CD14-positive monocyte (primary cell): ENCODE data around the gene AGAP1. TPM values are rescaled to one million over a fixed set of nuclear protein-coding genes. Genes with fewer than 3 reads are reported as not detected.

ENCODE experiments used
- DNase-seq, 3 donors: peaks; one replicate each; pipeline ENCODE4 v3.0.0-alpha.2; 2011 to 2022
- H2AFZ ChIP-seq: 2 replicates; pipeline ENCODE4 v1.6.0; 2012; ENCODE audit warnings: mild to moderate bottlenecking, low read depth, low read length, inconsistent platforms; ENCODE audit not compliant: insufficient read depth, poor library complexity, severe bottlenecking
- H3K27ac ChIP-seq, 2 donors: 1 replicate in 1 of 2; 2 replicates in 1 of 2; pipeline ENCODE4 v1.5.1; 2012 to 2013; ENCODE audit warnings: low read length in 2 of 2, control low read depth in 1 of 2, inconsistent platforms in 1 of 2, low read depth in 1 of 2, mild to moderate bottlenecking in 1 of 2
- H3K27me3 ChIP-seq, 2 donors: one replicate each; pipeline versions ENCODE4 v1.6.0 to v1.6.1; 2011 to 2013; ENCODE audit warnings: low read length in 2 of 2; ENCODE audit not compliant: control insufficient read depth in 2 of 2, insufficient read depth in 2 of 2
- H3K36me3 ChIP-seq, 2 donors: replicated peaks in 1 of 2; 1 replicate in 1 of 2; 2 replicates in 1 of 2; pipeline versions ENCODE4 v1.5.1 to v1.6.1; 2012 to 2013; ENCODE audit warnings: low read length in 2 of 2, control low read depth in 1 of 2, inconsistent platforms in 1 of 2, mild to moderate bottlenecking in 1 of 2; ENCODE audit not compliant: insufficient read depth in 2 of 2, control insufficient read depth in 1 of 2
- H3K4me1 ChIP-seq, 2 donors: 1 replicate in 1 of 2; 2 replicates in 1 of 2; pipeline versions ENCODE4 v1.5.1 to v1.6.1; 2012 to 2013; ENCODE audit warnings: low read length in 2 of 2, control low read depth in 1 of 2, inconsistent platforms in 1 of 2, mild to moderate bottlenecking in 1 of 2, moderate library complexity in 1 of 2; ENCODE audit not compliant: insufficient read depth in 2 of 2, control insufficient read depth in 1 of 2
- H3K4me2 ChIP-seq: replicated peaks from 2 replicates; pipeline ENCODE3; 2012; ENCODE audit warnings: low read length, moderate library complexity, mild to moderate bottlenecking; ENCODE audit not compliant: poor library complexity, severe bottlenecking; ENCODE audit errors: extremely low read depth
- H3K4me3 ChIP-seq, 3 experiments: fragments of 200-600 bp in 1 of 3; sonication (generic) in 1 of 3; replicated peaks in 1 of 3; 1 replicate in 2 of 3; 2 replicates in 1 of 3; pipeline ENCODE4 v1.5.1; 2011 to 2013; ENCODE audit warnings: low read length in 3 of 3, mild to moderate bottlenecking in 3 of 3, control low read depth in 2 of 3, low read depth in 2 of 3, inconsistent platforms in 1 of 3, moderate library complexity in 1 of 3
- H3K79me2 ChIP-seq: 2 replicates; pipeline ENCODE4 v1.6.0; 2012; ENCODE audit warnings: mild to moderate bottlenecking, control low read depth, inconsistent platforms, low read length, moderate library complexity; ENCODE audit not compliant: insufficient read depth
- H3K9ac ChIP-seq: 2 replicates; pipeline ENCODE4 v1.6.0; 2017; ENCODE audit warnings: low read length, mild to moderate bottlenecking; ENCODE audit not compliant: insufficient read depth, poor library complexity, severe bottlenecking
- H3K9me3 ChIP-seq, 2 donors: replicated peaks in 1 of 2; 1 replicate in 1 of 2; 2 replicates in 1 of 2; pipeline versions ENCODE4 v1.5.1 to v1.6.1; 2012 to 2013; ENCODE audit warnings: low read length in 2 of 2, control low read depth in 1 of 2; ENCODE audit not compliant: control insufficient read depth in 1 of 2, insufficient read depth in 1 of 2
- H4K20me1 ChIP-seq: 2 replicates; pipeline ENCODE4 v1.6.0; 2012; ENCODE audit warnings: mild to moderate bottlenecking, low read length, control low read depth, moderate library complexity; ENCODE audit not compliant: insufficient read depth
- H3K27ac Mint-ChIP-seq, 7 donors: one replicate each; pipeline ENCODE4 v1.8.0; 2020; ENCODE audit warnings: mild to moderate bottlenecking in 7 of 7, mixed read lengths in 7 of 7, moderate library complexity in 6 of 7, inconsistent platforms in 2 of 7
- H3K27me3 Mint-ChIP-seq, 3 donors: one replicate each; pipeline ENCODE4 v1.8.0; 2021 to 2022; ENCODE audit warnings: low read depth in 3 of 3, mild to moderate bottlenecking in 3 of 3, mixed read lengths in 3 of 3, moderate library complexity in 3 of 3, inconsistent platforms in 1 of 3
- H3K36me3 Mint-ChIP-seq, 2 donors: one replicate each; pipeline ENCODE4 v1.8.0; 2020; ENCODE audit warnings: mixed read lengths in 2 of 2, inconsistent platforms in 1 of 2, mild to moderate bottlenecking in 1 of 2
- H3K4me1 Mint-ChIP-seq: one replicate; pipeline ENCODE4 v1.8.0; 2020; ENCODE audit warnings: mild to moderate bottlenecking, mixed read lengths
- H3K4me3 Mint-ChIP-seq, 2 donors: one replicate each; pipeline ENCODE4 v1.8.0; 2020; ENCODE audit warnings: mild to moderate bottlenecking in 2 of 2, mixed read lengths in 2 of 2, moderate library complexity in 1 of 2
- H3K9me3 Mint-ChIP-seq, 7 donors: one replicate each; pipeline ENCODE4 v1.8.0; 2020 to 2022; ENCODE audit warnings: mixed read lengths in 7 of 7, mild to moderate bottlenecking in 6 of 7, moderate library complexity in 6 of 7, inconsistent platforms in 2 of 7
- CTCF ChIP-seq: fragments of 200-600 bp; IDR thresholded peaks from one replicate; pipeline ENCODE4 v1.8.0; 2022; ENCODE audit warnings: antibody characterized with exemption, mild to moderate bottlenecking
- WGBS: methylation state at CpG from one replicate; pipeline ENCODE4 v1.1.5; 2013; ENCODE audit warnings: missing lambda C conversion rate; ENCODE audit not compliant: insufficient coverage; 5-methylcytosine and 5-hydroxymethylcytosine counted together
- intact Hi-C, 2 donors: fragments of 100-400 bp; cut with micrococcal nuclease; formaldehyde crosslinking; loops; one replicate each; pipeline versions ENCODE4 v1.15.0 to v1.15.1; 2023
- polyA plus RNA-seq, 3 donors: library from polyadenylated mRNA; depleted of rRNA in 1 of 3; unstranded in 2 of 3; stranded (reverse) in 1 of 3; fragments of 300-500 nt in 2 of 3; fragments of >200 nt in 1 of 3; fragmentation: Illumina TruSeq in 2 of 3; gene quantifications; 1 replicate in 2 of 3; 2 replicates in 1 of 3; pipeline ENCODE4 v1.2.3, GENCODE V29; 2012 to 2021

Gene AGAP1
- polyA plus RNA-seq, 3 donors = 0.12 TPM; not detected in 2

GRCh38 chr2:236125541-236125940 lies 631.7 kb downstream of the AGAP1 start:
- Histone ChIP-seq H2AFZ (no peak overlapping the region), H4K20me1 (no peaks in the 10 kb centered on the region), H3K9me3 (no peaks in the 10 kb centered on the region), H3K4me1 (no peaks in the 10 kb centered on the region), H3K9ac (no peak overlapping the region), H3K79me2 (no peaks in the 10 kb centered on the region), H3K4me3 (no peak overlapping the region), H3K36me3 (no peaks in the 10 kb centered on the region), H3K27me3 (no peaks in the 10 kb centered on the region), H3K4me2 (no peak overlapping the region), H3K27ac (no peak overlapping the region)
- H3K27ac Mint-ChIP-seq = no peak overlapping the region
- peaks cover 0 to 3% (median 0%) of the 10 kb centered on the region in 7 donors for H3K9me3 Mint-ChIP-seq
- H3K4me3 Mint-ChIP-seq = no peak overlapping the region
- no peaks in the 10 kb centered on the region for H3K27me3 Mint-ChIP-seq
- no peaks in the 10 kb centered on the region for H3K36me3 Mint-ChIP-seq
- intact Hi-C loops = no loop called here
- no peak for DNase-seq
- TF ChIP-seq CTCF = no peak
- 98% methylated on average over 9 of the region's 16 CpGs for WGBS
- no peaks in the 10 kb centered on the region for H3K4me1 Mint-ChIP-seq

GRCh38 chr2:236127010-236127409 lies 633.2 kb downstream of the AGAP1 start:
- Histone ChIP-seq H3K4me1 (no peaks in the 10 kb centered on the region), H3K27me3 (no peaks in the 10 kb centered on the region), H3K4me2 (no peak overlapping the region), H3K79me2 (no peaks in the 10 kb centered on the region), H4K20me1 (no peaks in the 10 kb centered on the region), H3K9ac (no peak overlapping the region), H3K9me3 (no peaks in the 10 kb centered on the region), H2AFZ (no peak overlapping the region), H3K4me3 (no peak overlapping the region), H3K27ac (no peak overlapping the region), H3K36me3 (no peaks in the 10 kb centered on the region)
- H3K4me3 Mint-ChIP-seq = no peak overlapping the region
- H3K27me3 Mint-ChIP-seq = peaks cover 0 to 4% (median 2%) of the 10 kb centered on the region in 3 donors
- no peak for DNase-seq
- H3K36me3 Mint-ChIP-seq = no peaks in the 10 kb centered on the region
- 91% methylated on average over 9 of the region's 11 CpGs for WGBS
- H3K4me1 Mint-ChIP-seq = no peaks in the 10 kb centered on the region
- peaks cover 0 to 3% (median 0%) of the 10 kb centered on the region in 7 donors for H3K9me3 Mint-ChIP-seq
- no peak overlapping the region for H3K27ac Mint-ChIP-seq
- TF ChIP-seq CTCF = no peak
- intact Hi-C loops = no loop called here
